ENCODE results near the gene SIRPA.

DNA sequence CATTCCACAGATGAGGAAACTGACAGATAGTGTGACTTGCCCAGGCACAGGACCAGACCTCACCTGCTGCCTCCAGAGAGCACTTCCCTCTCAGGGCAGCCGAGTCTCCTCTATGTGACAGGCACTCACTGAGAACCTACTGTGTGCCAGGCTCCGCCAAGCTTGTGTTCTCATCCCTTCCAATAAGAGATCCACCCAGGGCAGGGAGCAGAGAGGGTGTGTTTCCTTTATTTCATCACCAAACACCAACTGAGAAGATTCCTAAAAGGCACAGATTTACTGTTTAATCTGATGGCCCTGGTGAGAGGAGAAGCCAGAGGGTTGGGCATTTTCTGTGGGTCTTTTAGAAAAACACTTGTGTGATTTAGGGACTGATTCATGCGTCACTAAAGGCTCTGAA lies 20.5 kb downstream of the SIRPA start:
- TF ChIP-seq ZNF274 (IDR thresholded peaks at IDR 0.05; ENCODE audit: low read depth, low read length) (no peak), YY1 (IDR thresholded peaks at IDR 0.05; ENCODE audit: insufficient read depth, insufficient read length) (no peak)

Measured in NT2/D1 (cell line).